NCI-H446 (cell line): ENCODE measurements around the gene C6.

Experiments used
- DNase-seq, 2 experiments: peaks; one replicate each; lab custom pipeline; 2025; lab: John Stamatoyannopoulos, UW

The C6 gene

GRCh38 chr5:41120600-41120999, 92.7 kb downstream of the C6 start:
- DNase-seq = no peak

DNA sequence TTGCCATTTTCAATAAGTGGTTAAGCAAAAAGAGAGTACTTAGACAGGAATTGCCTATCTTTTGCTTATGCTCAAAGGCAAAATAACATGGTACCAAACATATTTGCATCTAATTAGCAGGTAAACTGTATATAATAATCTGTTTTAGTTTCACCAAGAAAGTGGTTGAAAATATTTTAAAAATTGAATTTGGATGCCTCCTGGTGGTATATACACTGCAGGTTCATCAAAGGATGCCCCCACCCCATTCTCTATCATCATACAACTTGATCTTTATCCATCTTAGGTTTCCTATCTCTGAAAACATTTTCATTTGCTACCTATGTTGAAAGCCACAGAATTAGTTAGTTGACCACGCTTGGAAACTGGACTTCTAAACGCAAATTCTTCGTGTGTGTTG, 95.2 kb downstream of the C6 start:
- DNase-seq = no peak

- no peak for DNase-seq
These were observed 98.1 kb downstream of the C6 start for GRCh38 chr5:41115281-41115680.

- peak in 1 of 2 experiments; percentile 30 for DNase-seq
These were observed 100.6 kb downstream of the C6 start for GRCh38 chr5:41112486-41113455.

DNA sequence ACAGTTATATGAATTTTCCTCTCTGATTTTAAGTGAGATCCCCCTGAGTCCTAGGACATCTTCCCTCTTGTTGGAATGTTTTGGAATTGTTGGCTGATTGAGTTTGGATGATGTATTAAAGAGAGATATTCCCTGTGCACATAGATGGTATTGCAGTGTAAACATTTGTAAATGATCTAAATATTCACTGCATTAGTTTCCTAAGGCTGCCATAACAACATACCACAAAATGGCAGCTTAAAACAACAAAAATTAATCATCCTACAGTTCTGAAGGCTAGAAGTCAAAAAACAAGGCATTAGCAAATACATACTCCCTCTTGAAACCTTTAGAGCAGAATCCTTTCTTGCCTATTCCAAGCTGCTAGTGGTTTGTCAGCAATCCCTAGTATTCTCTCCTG, 104.1 kb downstream of the C6 start:
- DNase-seq = no peak

- DNase-seq = no peak
These were observed 111.0 kb downstream of the C6 start for GRCh38 chr5:41102341-41102740.

GRCh38 chr5:41097642-41098041, 115.7 kb downstream of the C6 start:
- no peak for DNase-seq

DNA sequence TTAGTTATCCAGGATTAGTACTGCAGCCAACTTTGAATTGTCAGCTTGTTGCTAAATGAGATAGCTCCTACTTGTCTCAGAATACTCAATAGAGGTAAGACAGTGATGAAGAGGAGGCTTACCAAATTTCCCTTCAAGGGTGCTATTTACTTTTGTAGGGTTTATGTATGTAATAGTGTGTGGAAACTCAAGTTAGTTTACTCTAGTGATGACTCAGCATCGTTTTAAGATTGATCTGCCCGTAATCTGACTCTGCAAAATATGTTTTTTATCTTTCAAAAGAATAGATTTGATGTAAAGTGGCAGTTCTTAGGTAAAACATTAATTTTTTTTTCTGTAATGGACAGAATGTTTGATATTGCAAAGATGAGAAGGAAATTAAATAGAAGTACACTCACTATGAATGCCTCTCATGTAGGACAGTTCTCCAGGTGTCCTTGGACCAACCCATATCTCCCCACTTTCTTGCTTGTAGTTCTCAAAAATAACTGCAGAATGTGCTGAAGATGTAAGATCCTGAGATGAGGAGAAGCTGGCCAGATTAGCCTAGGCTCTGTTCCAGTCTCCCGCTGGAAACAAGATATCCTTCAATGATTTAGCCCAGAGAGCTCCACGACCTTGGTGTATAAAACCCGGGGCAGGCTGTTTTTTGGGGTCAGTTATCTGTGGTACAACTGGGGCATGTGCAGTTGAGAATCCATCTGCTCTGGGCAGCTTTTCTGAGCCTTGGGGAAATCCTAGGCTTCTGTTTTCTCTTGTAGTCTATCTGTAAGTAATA, 117.8 kb downstream of the C6 start:
- no peak for DNase-seq

GRCh38 chr5:41094871-41095270, 118.5 kb downstream of the C6 start:
- no peak for DNase-seq

GRCh38 chr5:41093803-41094202, 119.5 kb downstream of the C6 start:
- DNase-seq = no peak
